ENCODE results near the gene SLC1A5. TPM values are rescaled to one million over a fixed set of nuclear protein-coding genes. Genes with fewer than 3 reads are reported as not detected.
"Not testable (repeated sequence)": the region's sequence is repeated elsewhere in the genome, so short reads cannot be mapped to it uniquely, and the experiment has no call there.

Gene SLC1A5
- total RNA-seq, 3 donors from 2014 or later: 349 to 439 (median 369) TPM

GRCh38 chr19:46766569-46767317 lies 21.7 kb downstream of the SLC1A5 start:
- H3K27me3 Mint-ChIP-seq (ENCODE audit: low read depth): no peaks in the 10 kb centered on the region
- no peaks in the 10 kb centered on the region for H3K9me3 Mint-ChIP-seq
- no peak overlapping the region for H3K4me3 Mint-ChIP-seq
- ATAC-seq (peak; percentile 85 to 89), DNase-seq (peak; percentile 54)
- H3K4me1 Mint-ChIP-seq (ENCODE audit: low read depth): no peaks in the 10 kb centered on the region
- H3K36me3 Mint-ChIP-seq (ENCODE audit: insufficient read depth): no peaks in the 10 kb centered on the region

GRCh38 chr19:46764817-46765291 lies 23.5 kb downstream of the SLC1A5 start:
- no peak overlapping the region for H3K4me3 Mint-ChIP-seq
- ATAC-seq: no peak
- no peaks in the 10 kb centered on the region for H3K9me3 Mint-ChIP-seq
- H3K36me3 Mint-ChIP-seq (ENCODE audit: insufficient read depth): no peaks in the 10 kb centered on the region
- no peaks in the 10 kb centered on the region for H3K4me1 Mint-ChIP-seq (ENCODE audit: low read depth)
- no peak for DNase-seq
- no peaks in the 10 kb centered on the region for H3K27me3 Mint-ChIP-seq (ENCODE audit: low read depth)

GRCh38 chr19:46762245-46762890 lies 26.0 kb downstream of the SLC1A5 start:
- peaks cover 2% of the 10 kb centered on the region for H3K36me3 Mint-ChIP-seq (ENCODE audit: insufficient read depth)
- no peak overlapping the region for H3K4me3 Mint-ChIP-seq
- H3K9me3 Mint-ChIP-seq: no peaks in the 10 kb centered on the region
- H3K27me3 Mint-ChIP-seq (ENCODE audit: low read depth): no peaks in the 10 kb centered on the region
- ATAC-seq (no peak), DNase-seq (no peak)
- H3K4me1 Mint-ChIP-seq (ENCODE audit: low read depth): peaks cover 3% of the 10 kb centered on the region

- ATAC-seq: no peak
- H3K36me3 Mint-ChIP-seq (ENCODE audit: insufficient read depth): peaks cover 2% of the 10 kb centered on the region
- no peak overlapping the region for H3K4me3 Mint-ChIP-seq
- H3K4me1 Mint-ChIP-seq (ENCODE audit: low read depth): peaks cover 3% of the 10 kb centered on the region
- DNase-seq: no peak
- no peaks in the 10 kb centered on the region for H3K9me3 Mint-ChIP-seq
- H3K27me3 Mint-ChIP-seq (ENCODE audit: low read depth): no peaks in the 10 kb centered on the region
Observed at GRCh38 chr19:46761418-46761831, 27.0 kb downstream of the SLC1A5 start.

GRCh38 chr19:46760897-46761296 lies 27.5 kb downstream of the SLC1A5 start:
- DNase-seq; H3K4me3 Mint-ChIP-seq; H3K9me3 Mint-ChIP-seq; H3K27me3 Mint-ChIP-seq (ENCODE audit: low read depth); H3K36me3 Mint-ChIP-seq (ENCODE audit: insufficient read depth); H3K4me1 Mint-ChIP-seq (ENCODE audit: low read depth); ATAC-seq: not testable (repeated sequence)

GRCh38 chr19:46760363-46760762 lies 28.0 kb downstream of the SLC1A5 start:
- Mint-ChIP-seq H3K27me3 (ENCODE audit: low read depth) (no peaks in the 10 kb centered on the region), H3K4me1 (ENCODE audit: low read depth) (peaks cover 3% of the 10 kb centered on the region), H3K9me3 (no peaks in the 10 kb centered on the region), H3K4me3 (no peak overlapping the region), H3K36me3 (ENCODE audit: insufficient read depth) (peaks cover 3% of the 10 kb centered on the region)
- ATAC-seq (no peak), DNase-seq (no peak)

- no peak for ATAC-seq
- Mint-ChIP-seq H3K36me3 (ENCODE audit: insufficient read depth) (peaks cover 5% of the 10 kb centered on the region), H3K27me3 (ENCODE audit: low read depth) (no peaks in the 10 kb centered on the region), H3K9me3 (no peaks in the 10 kb centered on the region), H3K4me1 (ENCODE audit: low read depth) (peaks cover 3% of the 10 kb centered on the region), H3K4me3 (no peak overlapping the region)
- DNase-seq: no peak
Observed at GRCh38 chr19:46759817-46760333, 28.5 kb downstream of the SLC1A5 start.

- peaks cover 6% of the 10 kb centered on the region for H3K36me3 Mint-ChIP-seq (ENCODE audit: insufficient read depth)
Observed at GRCh38 chr19:46759206-46759605, 29.2 kb downstream of the SLC1A5 start.

GRCh38 chr19:46756544-46756888 lies 31.9 kb downstream of the SLC1A5 start:
- Mint-ChIP-seq H3K4me3 (no peak overlapping the region), H3K36me3 (ENCODE audit: insufficient read depth) (peaks cover 6% of the 10 kb centered on the region), H3K9me3 (no peaks in the 10 kb centered on the region), H3K4me1 (ENCODE audit: low read depth) (peaks cover 7% of the 10 kb centered on the region), H3K27me3 (ENCODE audit: low read depth) (no peaks in the 10 kb centered on the region)
- DNase-seq: no peak
- no peak for ATAC-seq

More at GRCh38 chr19:46759206-46759605, 29.2 kb downstream of the SLC1A5 start:
- ATAC-seq: no peak
- H3K4me1 Mint-ChIP-seq (ENCODE audit: low read depth): peaks cover 3% of the 10 kb centered on the region
- no peak for DNase-seq
- no peaks in the 10 kb centered on the region for H3K27me3 Mint-ChIP-seq (ENCODE audit: low read depth)
- H3K4me3 Mint-ChIP-seq: no peak overlapping the region
- H3K9me3 Mint-ChIP-seq: no peaks in the 10 kb centered on the region

- no peaks in the 10 kb centered on the region for H3K9me3 Mint-ChIP-seq
Observed at GRCh38 chr19:46755853-46756543, 32.4 kb downstream of the SLC1A5 start.

GRCh38 chr19:46755077-46755852 lies 33.1 kb downstream of the SLC1A5 start:
- DNase-seq (no peak), ATAC-seq (no peak)
- Mint-ChIP-seq H3K4me3 (no peak overlapping the region), H3K9me3 (no peaks in the 10 kb centered on the region), H3K4me1 (ENCODE audit: low read depth) (peaks cover 7% of the 10 kb centered on the region), H3K27me3 (ENCODE audit: low read depth) (no peaks in the 10 kb centered on the region), H3K36me3 (ENCODE audit: insufficient read depth) (peaks cover 6% of the 10 kb centered on the region)

More at GRCh38 chr19:46755853-46756543, 32.4 kb downstream of the SLC1A5 start:
- peaks cover 7% of the 10 kb centered on the region for H3K4me1 Mint-ChIP-seq (ENCODE audit: low read depth)
- DNase-seq: no peak
- H3K36me3 Mint-ChIP-seq (ENCODE audit: insufficient read depth): peaks cover 6% of the 10 kb centered on the region
- no peak overlapping the region for H3K4me3 Mint-ChIP-seq
- no peaks in the 10 kb centered on the region for H3K27me3 Mint-ChIP-seq (ENCODE audit: low read depth)
- ATAC-seq: no peak

GRCh38 chr19:46753420-46754155 lies 34.8 kb downstream of the SLC1A5 start:
- DNase-seq (peak; percentile 56), ATAC-seq (peak; percentile 74 to 81)
- Mint-ChIP-seq H3K9me3 (no peaks in the 10 kb centered on the region), H3K4me1 (ENCODE audit: low read depth) (peaks cover 8% of the 10 kb centered on the region), H3K27me3 (ENCODE audit: low read depth) (no peaks in the 10 kb centered on the region), H3K36me3 (ENCODE audit: insufficient read depth) (peaks cover 4% of the 10 kb centered on the region), H3K4me3 (no peak overlapping the region)

- Mint-ChIP-seq H3K4me3 (peak overlapping the region; percentile 69), H3K36me3 (ENCODE audit: insufficient read depth) (no peaks in the 10 kb centered on the region), H3K9me3 (no peaks in the 10 kb centered on the region), H3K27me3 (ENCODE audit: low read depth) (no peaks in the 10 kb centered on the region), H3K4me1 (ENCODE audit: low read depth) (peaks cover 34% of the 10 kb centered on the region)
- DNase-seq (peak; percentile 74), ATAC-seq (no peak)
Observed at GRCh38 chr19:46748325-46749109, 39.9 kb downstream of the SLC1A5 start.

All from activated T-cell treated with anti-CD3 and anti-CD28 coated beads, Interleukin-2, amount 50 U/mL, for 4 hours (primary cell).